Tibial nerve (tissue), 4 donors: ENCODE results near the gene SATB2. TPM values are rescaled to one million over a fixed set of nuclear protein-coding genes. Genes with fewer than 3 reads are reported as not detected.

Experiments
- DNase-seq, 2 donors: peaks; one replicate each; pipeline ENCODE4 v3.0.0-alpha.2; 2019; ENCODE audit warnings: low spot score in 2 of 2
- H3K27ac ChIP-seq, 4 donors: fragments of 200-600 bp; sonication (generic) in 3 of 4; one replicate each; pipeline ENCODE4 v1.5.1; 2017 to 2019; ENCODE audit warnings: mild to moderate bottlenecking in 1 of 4
- H3K27me3 ChIP-seq, 2 donors: fragments of 200-600 bp; sonication (generic) in 1 of 2; one replicate each; pipeline versions ENCODE4 v1.5.1 to v1.6.0; 2017 to 2019
- H3K36me3 ChIP-seq, 3 donors: fragments of 200-600 bp; sonication (generic); one replicate each; pipeline ENCODE4 v1.5.1; 2018 to 2019
- H3K4me1 ChIP-seq, 4 donors: fragments of 200-600 bp; sonication (generic) in 3 of 4; one replicate each; pipeline ENCODE4 v1.5.1; 2017 to 2019
- H3K4me3 ChIP-seq, 4 donors: fragments of 200-600 bp; sonication (generic) in 3 of 4; one replicate each; pipeline ENCODE4 v1.5.1; 2017 to 2019; ENCODE audit warnings: mild to moderate bottlenecking in 1 of 4, moderate library complexity in 1 of 4
- H3K9me3 ChIP-seq, 4 donors: fragments of 200-600 bp; sonication (generic) in 3 of 4; one replicate each; pipeline ENCODE4 v1.5.1; 2017 to 2019
- CTCF ChIP-seq, 5 experiments: fragments of 200-600 bp in 3 of 5; fragments of 450-650 bp in 2 of 5; sonication (generic) in 3 of 5; IDR thresholded peaks; one replicate each; pipeline ENCODE4 v1.5.1; 2016 to 2019; ENCODE audit warnings: antibody characterized with exemption in 5 of 5, mild to moderate bottlenecking in 3 of 5, moderate library complexity in 2 of 5
- EP300 ChIP-seq, 2 donors: sonication (generic); formaldehyde crosslinking; IDR thresholded peaks; one replicate each; pipeline ENCODE4 v1.6.1; 2017; ENCODE audit warnings: antibody characterized with exemption in 2 of 2, mild to moderate bottlenecking in 1 of 2
- POLR2A ChIP-seq, 2 donors: fragments of 450-650 bp; IDR thresholded peaks; one replicate each; pipeline ENCODE4 v1.6.1; 2017; ENCODE audit warnings: antibody characterized with exemption in 2 of 2, mild to moderate bottlenecking in 2 of 2, moderate library complexity in 2 of 2
- WGBS, 2 donors: methylation state at CpG; one replicate each; pipeline ENCODE4 v1.1.5; 2018; 5-methylcytosine and 5-hydroxymethylcytosine counted together
- total RNA-seq, 4 donors: library from RNA; depleted of rRNA; stranded (reverse); fragments of >200 nt; gene quantifications; one replicate each; pipeline ENCODE4 v1.1.0, GENCODE V29; 2016

SATB2 gene
- total RNA-seq, 4 donors from 2014 or later = 8.5 to 19.0 (median 12.0) TPM

GRCh38 chr2:199404841-199405240 lies 52.9 kb downstream of the SATB2 start:
- no peak overlapping the region for H3K27ac ChIP-seq
- no peak for DNase-seq
- no peaks in the 10 kb centered on the region for H3K9me3 ChIP-seq
- H3K4me3 ChIP-seq = no peak overlapping the region
- TF ChIP-seq POLR2A (IDR thresholded peaks at IDR 0.05) (no peak), EP300 (IDR thresholded peaks at IDR 0.05) (no peak), CTCF (IDR thresholded peaks at IDR 0.05) (no peak)
- no peaks in the 10 kb centered on the region for H3K4me1 ChIP-seq
- WGBS, 2 donors = 70 to 86% methylated on average over 1 of the region's 1 CpG
- H3K36me3 ChIP-seq = no peaks in the 10 kb centered on the region
- H3K27me3 ChIP-seq = no peaks in the 10 kb centered on the region

- no peak for TF ChIP-seq EP300 (IDR thresholded peaks at IDR 0.05)
- no peak for TF ChIP-seq CTCF (IDR thresholded peaks at IDR 0.05)
- no peak for TF ChIP-seq POLR2A (IDR thresholded peaks at IDR 0.05)
- Histone ChIP-seq H3K27me3 (no peaks in the 10 kb centered on the region), H3K27ac (no peak overlapping the region), H3K4me1 (no peaks in the 10 kb centered on the region), H3K36me3 (peaks cover 0 to 6% (median 0%) of the 10 kb centered on the region in 3 donors), H3K4me3 (no peak overlapping the region), H3K9me3 (no peaks in the 10 kb centered on the region)
- DNase-seq = no peak
Observed at GRCh38 chr2:199395311-199395710, 62.4 kb downstream of the SATB2 start.

- H3K9me3 ChIP-seq = no peaks in the 10 kb centered on the region
- H3K27ac ChIP-seq = no peak overlapping the region
- no peaks in the 10 kb centered on the region for H3K4me1 ChIP-seq
- 79 to 80% methylated on average over 1 of the region's 1 CpG for WGBS, 2 donors
- peaks cover 0 to 3% (median 0%) of the 10 kb centered on the region in 3 donors for H3K36me3 ChIP-seq
- TF ChIP-seq POLR2A (IDR thresholded peaks at IDR 0.05) = no peak
- TF ChIP-seq CTCF (IDR thresholded peaks at IDR 0.05) = no peak
- TF ChIP-seq EP300 (IDR thresholded peaks at IDR 0.05) = no peak
- H3K4me3 ChIP-seq = no peak overlapping the region
- H3K27me3 ChIP-seq = no peaks in the 10 kb centered on the region
- no peak for DNase-seq
Observed at GRCh38 chr2:199392363-199392762, 65.4 kb downstream of the SATB2 start.

- DNase-seq = no peak
- Histone ChIP-seq H3K4me1 (no peaks in the 10 kb centered on the region), H3K9me3 (no peaks in the 10 kb centered on the region), H3K36me3 (no peaks in the 10 kb centered on the region), H3K4me3 (no peak overlapping the region), H3K27ac (no peak overlapping the region), H3K27me3 (no peaks in the 10 kb centered on the region)
- TF ChIP-seq EP300 (IDR thresholded peaks at IDR 0.05) = no peak
- TF ChIP-seq POLR2A (IDR thresholded peaks at IDR 0.05) = no peak
- TF ChIP-seq CTCF (IDR thresholded peaks at IDR 0.05) = no peak
- WGBS, 2 donors = 46 to 67% methylated on average over 1 of the region's 1 CpG
Observed at GRCh38 chr2:199388728-199389268, 68.9 kb downstream of the SATB2 start.

GRCh38 chr2:199384043-199384442 lies 73.7 kb downstream of the SATB2 start:
- Histone ChIP-seq H3K36me3 (no peaks in the 10 kb centered on the region), H3K9me3 (no peaks in the 10 kb centered on the region), H3K27ac (no peak overlapping the region), H3K27me3 (no peaks in the 10 kb centered on the region), H3K4me3 (no peak overlapping the region), H3K4me1 (no peaks in the 10 kb centered on the region)
- no peak for TF ChIP-seq EP300 (IDR thresholded peaks at IDR 0.05)
- TF ChIP-seq CTCF (IDR thresholded peaks at IDR 0.05) = no peak
- TF ChIP-seq POLR2A (IDR thresholded peaks at IDR 0.05) = no peak
- WGBS, 2 donors = 89 to 96% methylated on average over 1 of the region's 1 CpG
- DNase-seq = no peak
